ENCODE results near the gene NR6A1. TPM values are rescaled to one million over a fixed set of nuclear protein-coding genes. Genes with fewer than 3 reads are reported as not detected.

The NR6A1 gene
- total and polyA plus RNA-seq, 2 of the 8 experiments (the other 6 are each of a cell fraction or from before 2014, with no cell fraction given) = 93.2 to 237 TPM

DNA sequence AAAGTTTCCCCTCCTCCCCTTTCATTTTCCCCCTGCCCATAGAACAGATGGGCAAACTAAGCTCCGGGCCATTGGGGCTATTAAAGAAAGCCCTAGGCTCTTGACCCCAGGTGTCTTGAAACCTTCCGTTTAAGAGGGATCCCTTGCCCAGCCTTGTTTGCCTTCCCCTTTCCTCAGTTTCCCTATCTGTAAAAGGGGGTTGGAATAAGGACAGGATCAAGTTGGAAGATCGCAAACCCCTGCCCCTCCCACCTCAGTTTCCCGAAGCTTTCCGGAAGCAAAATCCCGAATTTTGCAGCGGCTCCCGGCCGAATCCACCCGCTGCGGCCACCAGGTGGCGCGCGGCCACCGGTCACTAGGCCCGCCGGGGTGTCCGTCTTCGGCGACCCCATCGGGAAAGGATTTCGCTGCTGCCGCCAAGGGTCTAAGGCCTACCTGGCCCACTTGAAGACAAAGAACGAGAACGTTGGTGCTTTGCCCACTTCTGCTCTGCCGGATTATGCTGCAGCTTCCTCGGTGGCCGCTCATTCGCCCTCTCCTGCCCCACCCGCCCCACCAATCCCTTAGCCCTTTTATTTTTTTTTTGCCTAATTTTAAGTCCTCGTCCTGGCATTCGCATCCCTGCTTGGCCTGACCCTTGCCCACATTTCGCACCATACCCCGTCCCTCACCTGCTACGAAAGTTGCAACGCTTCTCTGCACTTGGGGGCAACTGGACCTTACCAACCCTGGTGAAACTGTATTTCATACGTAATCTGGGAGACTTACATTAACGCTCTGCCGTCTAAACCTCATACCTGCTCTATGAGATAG is 962 bp upstream of the NR6A1 start (continued):
- TF ChIP-seq CHD7 (IDR thresholded peaks at IDR 0.05; ENCODE audit: insufficient replicate concordance, low read length) = no peak
- TF ChIP-seq HDAC2 (IDR thresholded peaks at IDR 0.05; ENCODE audit: borderline replicate concordance in 1 of 2, low read depth in 2 of 2, low read length in 2 of 2) = peak in 1 of 2 experiments; percentile 100; a peak in 2 of 4 replicates
- TF ChIP-seq BACH1 (IDR thresholded peaks at IDR 0.05; ENCODE audit: low read length) = no peak
- TF ChIP-seq CREB1 (IDR thresholded peaks at IDR 0.05) = peak; percentile 34; the same call in 1 of the 2 replicates
- no peak for TF ChIP-seq ASH2L (IDR thresholded peaks at IDR 0.05; ENCODE audit: low read length)
- TF ChIP-seq, protein P1, sequence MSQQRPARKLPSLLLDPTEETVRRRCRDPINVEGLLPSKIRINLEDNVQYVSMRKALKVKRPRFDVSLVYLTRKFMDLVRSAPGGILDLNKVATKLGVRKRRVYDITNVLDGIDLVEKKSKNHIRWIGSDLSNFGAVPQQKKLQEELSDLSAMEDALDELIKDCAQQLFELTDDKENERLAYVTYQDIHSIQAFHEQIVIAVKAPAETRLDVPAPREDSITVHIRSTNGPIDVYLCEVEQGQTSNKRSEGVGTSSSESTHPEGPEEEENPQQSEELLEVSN (IDR thresholded peaks at IDR 0.05) = peak; percentile 37; the same call in 1 of the 2 replicates
- TF ChIP-seq TAF1 (IDR thresholded peaks at IDR 0.05; ENCODE audit: low read depth, low read length) = 0 out of 2 replicates have a peak, but pooled peaks have one; percentile 30
- 0 out of 2 replicates have a peak, but pooled peaks have one; percentile 10 for TF ChIP-seq TBP (IDR thresholded peaks at IDR 0.05; ENCODE audit: low read depth, low read length)

Measured in H1 (cell line).